Peyer's patch (tissue), 4 donors: ENCODE measurements around the gene BCL6B.

Source experiments
- POLR2A ChIP-seq, 2 donors: fragments of 450-650 bp; IDR thresholded peaks; one replicate each; pipeline ENCODE4 v1.5.1; 2017; ENCODE audit warnings: antibody characterized with exemption in 2 of 2, mild to moderate bottlenecking in 2 of 2, moderate library complexity in 2 of 2
- TF ChIP-seq, protein P1 (sequence below), 6 experiments: fragments of 450-650 bp in 4 of 6; fragments of 200-600 bp in 2 of 6; sonication (generic) in 1 of 6; IDR thresholded peaks; one replicate each; pipeline ENCODE4 v1.5.1; 2017 to 2019; ENCODE audit warnings: antibody characterized with exemption in 6 of 6, mild to moderate bottlenecking in 3 of 6, moderate library complexity in 1 of 6

DNA sequence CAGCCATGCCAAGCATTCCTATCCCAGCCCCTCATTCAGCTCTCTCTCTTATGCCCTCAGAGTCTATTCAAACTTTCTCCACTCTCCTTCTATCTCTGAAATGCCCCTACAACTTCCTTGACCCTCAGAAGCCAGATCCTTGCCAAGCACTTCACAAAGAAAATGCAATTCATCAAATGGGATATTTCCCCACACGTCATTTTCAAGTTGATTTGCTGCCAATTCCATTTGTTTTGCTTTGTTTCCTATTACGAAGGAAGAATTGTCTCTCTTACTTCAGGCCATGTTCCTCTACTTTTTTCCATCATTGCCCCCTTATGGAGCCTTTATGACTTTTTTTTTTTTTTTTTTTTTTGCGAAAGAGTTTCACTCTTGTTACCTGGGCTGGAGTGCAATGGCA, 36.2 kb upstream of the BCL6B start:
- no peak for TF ChIP-seq POLR2A (IDR thresholded peaks at IDR 0.05)
- TF ChIP-seq, protein P1, sequence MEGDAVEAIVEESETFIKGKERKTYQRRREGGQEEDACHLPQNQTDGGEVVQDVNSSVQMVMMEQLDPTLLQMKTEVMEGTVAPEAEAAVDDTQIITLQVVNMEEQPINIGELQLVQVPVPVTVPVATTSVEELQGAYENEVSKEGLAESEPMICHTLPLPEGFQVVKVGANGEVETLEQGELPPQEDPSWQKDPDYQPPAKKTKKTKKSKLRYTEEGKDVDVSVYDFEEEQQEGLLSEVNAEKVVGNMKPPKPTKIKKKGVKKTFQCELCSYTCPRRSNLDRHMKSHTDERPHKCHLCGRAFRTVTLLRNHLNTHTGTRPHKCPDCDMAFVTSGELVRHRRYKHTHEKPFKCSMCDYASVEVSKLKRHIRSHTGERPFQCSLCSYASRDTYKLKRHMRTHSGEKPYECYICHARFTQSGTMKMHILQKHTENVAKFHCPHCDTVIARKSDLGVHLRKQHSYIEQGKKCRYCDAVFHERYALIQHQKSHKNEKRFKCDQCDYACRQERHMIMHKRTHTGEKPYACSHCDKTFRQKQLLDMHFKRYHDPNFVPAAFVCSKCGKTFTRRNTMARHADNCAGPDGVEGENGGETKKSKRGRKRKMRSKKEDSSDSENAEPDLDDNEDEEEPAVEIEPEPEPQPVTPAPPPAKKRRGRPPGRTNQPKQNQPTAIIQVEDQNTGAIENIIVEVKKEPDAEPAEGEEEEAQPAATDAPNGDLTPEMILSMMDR (IDR thresholded peaks at IDR 0.05): no peak
